Body of pancreas (tissue), 4 donors: ENCODE results near the gene RNU1-1.
"Not testable (repeated sequence)": the region's sequence is repeated elsewhere in the genome, so short reads cannot be mapped to it uniquely, and the experiment has no call there.

Experiments used
- CTCF ChIP-seq, 7 experiments: fragments of 450-650 bp in 4 of 7; fragments of 200-600 bp in 3 of 7; sonication (generic) in 3 of 7; IDR thresholded peaks; one replicate each; pipeline ENCODE4 v1.5.1; 2016 to 2019; ENCODE audit warnings: antibody characterized with exemption in 7 of 7
- POLR2A ChIP-seq, 3 donors: fragments of 450-650 bp; IDR thresholded peaks; one replicate each; pipeline ENCODE4 v1.6.1; 2016; ENCODE audit warnings: antibody characterized with exemption in 3 of 3, mild to moderate bottlenecking in 2 of 3

- TF ChIP-seq CTCF, POLR2A (IDR thresholded peaks at IDR 0.05): not testable (repeated sequence)
Observed at GRCh38 chr1:16559688-16560087, 45.6 kb upstream of the RNU1-1 start.
